ENCODE results near the gene IL1RL1.

The IL1RL1 gene

GRCh38 chr2:102310964-102311640 is at the start of gene IL1RL1:
IL1RL1 (plus strand) TSS chr2:102311563; CDS start chr2:102338265, 26,702 bp downstream.
- no peak for DNase-seq (ENCODE audit: low read depth in 2 of 2)

GRCh38 chr2:102262216-102263129 is 48.9 kb upstream of the IL1RL1 start:
- DNase-seq (ENCODE audit: low read depth in 2 of 2) = no peak

GRCh38 chr2:102264952-102265351 is 46.4 kb upstream of the IL1RL1 start:
- DNase-seq (ENCODE audit: low read depth in 2 of 2) = no peak

GRCh38 chr2:102266204-102266603 is 45.2 kb upstream of the IL1RL1 start:
- no peak for DNase-seq (ENCODE audit: low read depth in 2 of 2)

- no peak for DNase-seq (ENCODE audit: low read depth in 2 of 2)
Observed at GRCh38 chr2:102267774-102268173, 43.6 kb upstream of the IL1RL1 start.

- DNase-seq (ENCODE audit: low read depth in 2 of 2) = no peak
Observed at GRCh38 chr2:102268510-102269199, 42.7 kb upstream of the IL1RL1 start.

GRCh38 chr2:102269200-102269524 is 42.2 kb upstream of the IL1RL1 start:
- no peak for DNase-seq (ENCODE audit: low read depth in 2 of 2)

GRCh38 chr2:102271844-102272243 is 39.5 kb upstream of the IL1RL1 start:
- DNase-seq (ENCODE audit: low read depth in 2 of 2) = no peak

- DNase-seq (ENCODE audit: low read depth in 2 of 2) = no peak
Observed at GRCh38 chr2:102273619-102274211, 37.6 kb upstream of the IL1RL1 start.

GRCh38 chr2:102276549-102277201 is 34.7 kb upstream of the IL1RL1 start:
- DNase-seq (ENCODE audit: low read depth in 2 of 2) = no peak

GRCh38 chr2:102277202-102277700 is 34.1 kb upstream of the IL1RL1 start:
- no peak for DNase-seq (ENCODE audit: low read depth in 2 of 2)

GRCh38 chr2:102278720-102279390 is 32.5 kb upstream of the IL1RL1 start:
- no peak for DNase-seq (ENCODE audit: low read depth in 2 of 2)

GRCh38 chr2:102279391-102279735 is 32.0 kb upstream of the IL1RL1 start:
- DNase-seq (ENCODE audit: low read depth in 2 of 2) = no peak

GRCh38 chr2:102282678-102283091 is 28.7 kb upstream of the IL1RL1 start:
- DNase-seq (ENCODE audit: low read depth in 2 of 2) = no peak

GRCh38 chr2:102283996-102284395 is 27.4 kb upstream of the IL1RL1 start:
- no peak for DNase-seq (ENCODE audit: low read depth in 2 of 2)

- DNase-seq (ENCODE audit: low read depth in 2 of 2) = no peak
Observed at GRCh38 chr2:102284611-102285010, 26.8 kb upstream of the IL1RL1 start.

- no peak for DNase-seq (ENCODE audit: low read depth in 2 of 2)
Observed at GRCh38 chr2:102285368-102285767, 26.0 kb upstream of the IL1RL1 start.

GRCh38 chr2:102286041-102286440 is 25.3 kb upstream of the IL1RL1 start:
- DNase-seq (ENCODE audit: low read depth in 2 of 2) = no peak

- DNase-seq (ENCODE audit: low read depth in 2 of 2) = no peak
Observed at GRCh38 chr2:102289129-102289528, 22.2 kb upstream of the IL1RL1 start.

- no peak for DNase-seq (ENCODE audit: low read depth in 2 of 2)
Observed at GRCh38 chr2:102290594-102290993, 20.8 kb upstream of the IL1RL1 start.

All from stimulated activated CD8-positive, alpha-beta memory T cell treated with anti-CD3 and anti-CD28 coated beads, Interleukin-2, amount 100 ng/mL, for 48 hours (primary cell).